GM18520 (cell line): ENCODE measurements around the gene EDEM1.

ENCODE experiments used
- ATAC-seq: cut with Tn5 transposase; IDR thresholded peaks from one replicate; pipeline ENCODE4 v1.9.1; 2021; ENCODE audit not compliant: unreplicated experiment

The EDEM1 gene

GRCh38 chr3:5264896-5265770 lies 77.6 kb downstream of the EDEM1 start:
- no peak for ATAC-seq

GRCh38 chr3:5267252-5267651 lies 79.7 kb downstream of the EDEM1 start:
- ATAC-seq, result no peak

GRCh38 chr3:5267889-5268288 lies 80.4 kb downstream of the EDEM1 start:
- ATAC-seq, result no peak
